Astrocyte (in vitro differentiated cells and primary cell): ENCODE data around the gene IGFBP7. TPM values are rescaled to one million over a fixed set of nuclear protein-coding genes. Genes with fewer than 3 reads are reported as not detected.

Experiments used
- DNase-seq: peaks from one replicate; pipeline ENCODE4 v3.0.0-alpha.2; 2010; ENCODE audit warnings: low read depth
- FAIRE-seq: peaks from 2 replicates; lab custom pipeline; 2011; peaks lifted over from hg19 to GRCh38; lab: Jason Lieb, UNC
- H2AFZ ChIP-seq: 2 replicates; pipeline ENCODE4 v1.6.0; 2012; ENCODE audit warnings: low read depth, low read length, inconsistent platforms
- H3K27ac ChIP-seq: 2 replicates; pipeline ENCODE4 v1.5.1; 2011; ENCODE audit warnings: low read depth, low read length, inconsistent platforms
- H3K27me3 ChIP-seq: 2 replicates; pipeline ENCODE4 v1.6.0; 2011; ENCODE audit warnings: low read length, inconsistent platforms; ENCODE audit not compliant: insufficient read depth
- H3K36me3 ChIP-seq: 2 replicates; pipeline ENCODE4 v1.5.1; 2011; ENCODE audit warnings: low read length, inconsistent platforms; ENCODE audit not compliant: insufficient read depth
- H3K4me1 ChIP-seq: 2 replicates; pipeline ENCODE4 v1.5.1; 2011; ENCODE audit warnings: low read length, inconsistent platforms; ENCODE audit not compliant: insufficient read depth
- H3K4me2 ChIP-seq: 2 replicates; pipeline ENCODE4 v1.6.0; 2012; ENCODE audit warnings: low read length, inconsistent platforms
- H3K4me3 ChIP-seq: 2 replicates; pipeline ENCODE4 v1.5.1; 2011; ENCODE audit warnings: low read depth, mild to moderate bottlenecking, low read length, inconsistent platforms; ENCODE audit not compliant: insufficient read depth
- H3K79me2 ChIP-seq: 2 replicates; pipeline ENCODE4 v1.6.0; 2012; ENCODE audit warnings: mild to moderate bottlenecking, low read length, inconsistent platforms; ENCODE audit not compliant: insufficient read depth
- H3K9ac ChIP-seq: 2 replicates; pipeline ENCODE4 v1.6.0; 2012; ENCODE audit warnings: mild to moderate bottlenecking, low read length, inconsistent platforms
- H3K9me3 ChIP-seq: 2 replicates; pipeline ENCODE4 v1.5.1; 2012; ENCODE audit warnings: low read depth, mild to moderate bottlenecking, low read length, inconsistent platforms; ENCODE audit not compliant: insufficient read depth
- H4K20me1 ChIP-seq: 2 replicates; pipeline ENCODE4 v1.6.0; 2012; ENCODE audit warnings: low read length, inconsistent platforms; ENCODE audit not compliant: insufficient read depth
- H3K27ac Mint-ChIP-seq: one replicate; pipeline ENCODE4 v1.8.0; 2021; ENCODE audit warnings: mild to moderate bottlenecking, mixed read lengths; ENCODE audit not compliant: unreplicated experiment
- H3K27me3 Mint-ChIP-seq: one replicate; pipeline ENCODE4 v1.8.0; 2021; ENCODE audit warnings: low read depth, mixed read lengths; ENCODE audit not compliant: unreplicated experiment
- H3K36me3 Mint-ChIP-seq: one replicate; pipeline ENCODE4 v1.8.0; 2021; ENCODE audit warnings: low read depth, mixed read lengths; ENCODE audit not compliant: unreplicated experiment
- H3K4me1 Mint-ChIP-seq: one replicate; pipeline ENCODE4 v1.8.0; 2021; ENCODE audit warnings: low read depth, mixed read lengths; ENCODE audit not compliant: unreplicated experiment
- H3K4me3 Mint-ChIP-seq: one replicate; pipeline ENCODE4 v1.8.0; 2021; ENCODE audit warnings: mild to moderate bottlenecking, moderate library complexity, mixed read lengths; ENCODE audit not compliant: unreplicated experiment
- H3K9me3 Mint-ChIP-seq: one replicate; pipeline ENCODE4 v1.8.0; 2021; ENCODE audit warnings: mild to moderate bottlenecking, mixed read lengths; ENCODE audit not compliant: unreplicated experiment
- CTCF ChIP-seq: IDR thresholded peaks from 2 replicates; pipeline ENCODE4 v1.5.1; 2011; ENCODE audit warnings: low read depth, mild to moderate bottlenecking, inconsistent platforms, low read length, moderate library complexity; ENCODE audit not compliant: insufficient read depth
- EZH2 ChIP-seq: IDR thresholded peaks from 2 replicates; pipeline ENCODE4 v1.6.1; 2012; ENCODE audit warnings: mild to moderate bottlenecking, low read length, inconsistent platforms; ENCODE audit not compliant: insufficient read depth
- total RNA-seq: library from RNA; stranded (reverse); gene quantifications from 2 replicates; pipeline ENCODE4 v1.2.1, GENCODE V29; 2021

The IGFBP7 gene
- total RNA-seq, 1 donor from 2014 or later: 930 TPM

- H3K4me1 ChIP-seq: peaks cover 46% of the 10 kb centered on the region
- Mint-ChIP-seq H3K4me1 (peaks cover 87% of the 10 kb centered on the region), H3K27ac (peak overlapping the region; percentile 94), H3K27me3 (no peaks in the 10 kb centered on the region), H3K4me3 (no peak overlapping the region), H3K9me3 (no peaks in the 10 kb centered on the region), H3K36me3 (peaks cover 25% of the 10 kb centered on the region)
- H2AFZ ChIP-seq: no peak overlapping the region
- peaks cover 30% of the 10 kb centered on the region for H3K36me3 ChIP-seq
- DNase-seq (no peak), FAIRE-seq (peak; percentile 64)
- H4K20me1 ChIP-seq: no peaks in the 10 kb centered on the region
- no peaks in the 10 kb centered on the region for H3K27me3 ChIP-seq
- no peaks in the 10 kb centered on the region for H3K9me3 ChIP-seq
- no peak for TF ChIP-seq CTCF
- peaks cover 95% of the 10 kb centered on the region for H3K79me2 ChIP-seq
- no peak overlapping the region for H3K4me3 ChIP-seq
- peak overlapping the region; percentile 76 for H3K27ac ChIP-seq
- peak overlapping the region; percentile 35 for H3K4me2 ChIP-seq
- H3K9ac ChIP-seq: peak overlapping the region; percentile 54
Measured at GRCh38 chr4:57093845-57094831, 16.0 kb downstream of the IGFBP7 start.

GRCh38 chr4:57091657-57092162, 18.5 kb downstream of the IGFBP7 start:
- Histone ChIP-seq H3K36me3 (peaks cover 26% of the 10 kb centered on the region), H3K27ac (no peak overlapping the region), H3K79me2 (peaks cover 92% of the 10 kb centered on the region), H4K20me1 (no peaks in the 10 kb centered on the region), H3K4me1 (peaks cover 34% of the 10 kb centered on the region), H3K27me3 (no peaks in the 10 kb centered on the region), H3K4me2 (no peak overlapping the region), H3K4me3 (no peak overlapping the region), H3K9me3 (no peaks in the 10 kb centered on the region), H3K9ac (no peak overlapping the region), H2AFZ (no peak overlapping the region)
- no peak for FAIRE-seq
- Mint-ChIP-seq H3K27me3 (no peaks in the 10 kb centered on the region), H3K36me3 (peaks cover 31% of the 10 kb centered on the region), H3K4me1 (peaks cover 70% of the 10 kb centered on the region), H3K9me3 (peaks cover 3% of the 10 kb centered on the region), H3K4me3 (peak overlapping the region; percentile 40), H3K27ac (peak overlapping the region; percentile 71)
- no peak for DNase-seq
- no peak for TF ChIP-seq CTCF
- no peak for TF ChIP-seq EZH2

GRCh38 chr4:57090079-57090478, 20.1 kb downstream of the IGFBP7 start:
- H3K4me1 Mint-ChIP-seq: peaks cover 53% of the 10 kb centered on the region
- H3K9me3 ChIP-seq: no peaks in the 10 kb centered on the region
- no peak overlapping the region for H3K4me2 ChIP-seq
- H3K9ac ChIP-seq: no peak overlapping the region
- H3K36me3 Mint-ChIP-seq: peaks cover 36% of the 10 kb centered on the region
- H3K27ac ChIP-seq: no peak overlapping the region
- FAIRE-seq: peak; percentile 29
- H3K27ac Mint-ChIP-seq: peak overlapping the region; percentile 94
- H3K4me3 ChIP-seq: no peak overlapping the region
- H3K9me3 Mint-ChIP-seq: peaks cover 5% of the 10 kb centered on the region
- H3K4me3 Mint-ChIP-seq: no peak overlapping the region
- H3K27me3 Mint-ChIP-seq: no peaks in the 10 kb centered on the region
- no peaks in the 10 kb centered on the region for H3K27me3 ChIP-seq
- peaks cover 83% of the 10 kb centered on the region for H3K79me2 ChIP-seq
- peaks cover 20% of the 10 kb centered on the region for H3K36me3 ChIP-seq
- no peaks in the 10 kb centered on the region for H4K20me1 ChIP-seq
- peaks cover 19% of the 10 kb centered on the region for H3K4me1 ChIP-seq
- H2AFZ ChIP-seq: no peak overlapping the region
- no peak for DNase-seq
- TF ChIP-seq CTCF (no peak), EZH2 (no peak)
